ENCODE results near the gene CYP26A1. TPM values are rescaled to one million over a fixed set of nuclear protein-coding genes. Genes with fewer than 3 reads are reported as not detected.

Gene CYP26A1
- total RNA-seq, 1 experiment from 2014 or later = 0.17 TPM

DNA sequence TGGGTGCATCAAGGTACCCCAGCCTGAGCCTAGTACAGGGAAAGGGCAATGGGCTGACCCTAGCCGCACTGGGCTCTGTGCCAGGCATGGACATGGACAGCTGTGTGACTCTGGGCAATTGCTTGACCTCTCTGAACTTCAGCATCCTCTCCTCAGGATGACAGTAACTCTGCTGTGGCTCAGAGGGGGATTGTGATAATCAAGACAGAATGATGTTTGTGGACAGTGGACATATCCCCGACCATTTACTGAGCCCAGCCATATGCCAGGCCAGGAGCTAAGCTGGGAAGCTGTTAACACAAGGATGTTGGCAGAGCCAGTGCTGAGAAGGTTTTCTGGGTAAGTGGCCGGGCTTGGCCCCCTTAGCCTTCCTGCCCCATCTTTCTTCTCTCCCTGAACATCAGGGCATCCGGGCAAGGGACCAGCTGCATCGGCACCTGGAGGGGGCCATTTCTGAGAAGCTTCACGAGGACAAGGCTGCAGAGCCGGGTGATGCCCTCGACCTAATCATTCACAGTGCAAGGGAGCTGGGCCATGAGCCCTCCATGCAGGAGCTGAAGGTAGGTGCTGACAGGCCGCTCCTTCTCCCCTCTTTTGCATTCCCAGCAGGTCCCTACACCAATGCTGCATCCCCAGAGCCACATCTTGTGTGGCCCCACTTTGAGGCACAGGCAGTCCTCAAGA is 9.6 kb upstream of the CYP26A1 start:
- RAD21 ChIA-PET (ENCODE audit: low non-redundant PET in 1 of 2, low total read pairs in 2 of 2, uncharacterized antibody in 2 of 2, unreplicated experiment in 2 of 2) = no interaction called here
- Histone ChIP-seq H3K9me2 (ENCODE audit: insufficient read depth) (no peaks in the 10 kb centered on the region), H3K9ac (ENCODE audit: low read length) (no peak overlapping the region), H3K36me3 (ENCODE audit: control insufficient read depth in 1 of 2, insufficient read depth in 2 of 2, low read length in 2 of 2) (no peaks in the 10 kb centered on the region), H2AFZ (ENCODE audit: low read depth, low read length, poor library complexity, severe bottlenecking) (no peak overlapping the region), H3K27me3 (ENCODE audit: insufficient read depth, low read length) (no peaks in the 10 kb centered on the region), H3K4me1 (ENCODE audit: control insufficient read depth in 1 of 2, insufficient read depth in 2 of 2, low read length in 2 of 2) (no peaks in the 10 kb centered on the region), H3K27ac (ENCODE audit: low read depth, low read length) (no peak overlapping the region), H3K9me3 (ENCODE audit: control insufficient read depth in 1 of 2, insufficient read depth in 1 of 2, low read depth in 1 of 2, low read length in 2 of 2) (no peaks in the 10 kb centered on the region), H3K4me3 (replicated peaks in 1 of 2; ENCODE audit: low read depth in 1 of 2, low read length in 2 of 2) (no peak overlapping the region), H3K4me2 (ENCODE audit: low read length) (no peak overlapping the region), H3K79me2 (ENCODE audit: insufficient read depth, low read length) (no peaks in the 10 kb centered on the region), H4K20me1 (ENCODE audit: insufficient read depth) (no peaks in the 10 kb centered on the region)
- TF ChIP-seq, protein P1, sequence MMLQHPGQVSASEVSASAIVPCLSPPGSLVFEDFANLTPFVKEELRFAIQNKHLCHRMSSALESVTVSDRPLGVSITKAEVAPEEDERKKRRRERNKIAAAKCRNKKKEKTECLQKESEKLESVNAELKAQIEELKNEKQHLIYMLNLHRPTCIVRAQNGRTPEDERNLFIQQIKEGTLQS (IDR thresholded peaks at IDR 0.05) = no peak
- TF ChIP-seq ZFX (IDR thresholded peaks at IDR 0.05) (no peak), SRF (IDR thresholded peaks at IDR 0.05; ENCODE audit: low read depth) (no peak), POLR2A (IDR thresholded peaks at IDR 0.05; ENCODE audit: borderline replicate concordance, extremely low read depth, insufficient read depth, insufficient read length) (no peak), JUND (IDR thresholded peaks at IDR 0.05) (no peak), EZH2 (IDR thresholded peaks at IDR 0.05) (no peak), YY1 (IDR thresholded peaks at IDR 0.05; ENCODE audit: extremely low read depth, insufficient replicate concordance, low read depth, low read length) (no peak), ZNF274 (IDR thresholded peaks at IDR 0.05; ENCODE audit: low read depth, low read length) (no peak), TCF7L2 (IDR thresholded peaks at IDR 0.05; ENCODE audit: borderline replicate concordance, extremely low read depth, insufficient read depth, insufficient read length) (no peak), POLR2AphosphoS5 (IDR thresholded peaks at IDR 0.05; ENCODE audit: low read depth, low read length) (no peak), RAD21 (IDR thresholded peaks at IDR 0.05; ENCODE audit: low read depth) (no peak), CBX3 (IDR thresholded peaks at IDR 0.05; ENCODE audit: low read depth) (no peak), FOSL1 (IDR thresholded peaks at IDR 0.05; ENCODE audit: low read depth) (no peak)
- TF ChIP-seq, protein P2, sequence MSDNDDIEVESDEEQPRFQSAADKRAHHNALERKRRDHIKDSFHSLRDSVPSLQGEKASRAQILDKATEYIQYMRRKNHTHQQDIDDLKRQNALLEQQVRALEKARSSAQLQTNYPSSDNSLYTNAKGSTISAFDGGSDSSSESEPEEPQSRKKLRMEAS (IDR thresholded peaks at IDR 0.05) = no peak
- TF ChIP-seq, protein P3, sequence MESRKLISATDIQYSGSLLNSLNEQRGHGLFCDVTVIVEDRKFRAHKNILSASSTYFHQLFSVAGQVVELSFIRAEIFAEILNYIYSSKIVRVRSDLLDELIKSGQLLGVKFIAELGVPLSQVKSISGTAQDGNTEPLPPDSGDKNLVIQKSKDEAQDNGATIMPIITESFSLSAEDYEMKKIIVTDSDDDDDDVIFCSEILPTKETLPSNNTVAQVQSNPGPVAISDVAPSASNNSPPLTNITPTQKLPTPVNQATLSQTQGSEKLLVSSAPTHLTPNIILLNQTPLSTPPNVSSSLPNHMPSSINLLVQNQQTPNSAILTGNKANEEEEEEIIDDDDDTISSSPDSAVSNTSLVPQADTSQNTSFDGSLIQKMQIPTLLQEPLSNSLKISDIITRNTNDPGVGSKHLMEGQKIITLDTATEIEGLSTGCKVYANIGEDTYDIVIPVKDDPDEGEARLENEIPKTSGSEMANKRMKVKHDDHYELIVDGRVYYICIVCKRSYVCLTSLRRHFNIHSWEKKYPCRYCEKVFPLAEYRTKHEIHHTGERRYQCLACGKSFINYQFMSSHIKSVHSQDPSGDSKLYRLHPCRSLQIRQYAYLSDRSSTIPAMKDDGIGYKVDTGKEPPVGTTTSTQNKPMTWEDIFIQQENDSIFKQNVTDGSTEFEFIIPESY (IDR thresholded peaks at IDR 0.05; ENCODE audit: extremely low read depth, insufficient replicate concordance, low read length) = no peak
- TF ChIP-seq, protein P4, sequence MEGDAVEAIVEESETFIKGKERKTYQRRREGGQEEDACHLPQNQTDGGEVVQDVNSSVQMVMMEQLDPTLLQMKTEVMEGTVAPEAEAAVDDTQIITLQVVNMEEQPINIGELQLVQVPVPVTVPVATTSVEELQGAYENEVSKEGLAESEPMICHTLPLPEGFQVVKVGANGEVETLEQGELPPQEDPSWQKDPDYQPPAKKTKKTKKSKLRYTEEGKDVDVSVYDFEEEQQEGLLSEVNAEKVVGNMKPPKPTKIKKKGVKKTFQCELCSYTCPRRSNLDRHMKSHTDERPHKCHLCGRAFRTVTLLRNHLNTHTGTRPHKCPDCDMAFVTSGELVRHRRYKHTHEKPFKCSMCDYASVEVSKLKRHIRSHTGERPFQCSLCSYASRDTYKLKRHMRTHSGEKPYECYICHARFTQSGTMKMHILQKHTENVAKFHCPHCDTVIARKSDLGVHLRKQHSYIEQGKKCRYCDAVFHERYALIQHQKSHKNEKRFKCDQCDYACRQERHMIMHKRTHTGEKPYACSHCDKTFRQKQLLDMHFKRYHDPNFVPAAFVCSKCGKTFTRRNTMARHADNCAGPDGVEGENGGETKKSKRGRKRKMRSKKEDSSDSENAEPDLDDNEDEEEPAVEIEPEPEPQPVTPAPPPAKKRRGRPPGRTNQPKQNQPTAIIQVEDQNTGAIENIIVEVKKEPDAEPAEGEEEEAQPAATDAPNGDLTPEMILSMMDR (IDR thresholded peaks at IDR 0.05 in 2 of 3, conservative IDR thresholded peaks at IDR 0.05 in 1 of 3; ENCODE audit: borderline replicate concordance in 1 of 3, insufficient read depth in 1 of 3, low read depth in 2 of 3, low read length in 2 of 3) = no peak
- CTCF ChIA-PET = no interaction called here
- intact Hi-C loops (cut with micrococcal nuclease) = no loop called here
- no TSS peak for BruUV-seq (replicated peaks)
- ATAC-seq = no peak
- DNase-seq (ENCODE audit: low read depth, low spot score) = no peak
- POLR2A ChIA-PET = no interaction called here
